HCT116 (cell line): ENCODE measurements around the gene PAPPA2. TPM values are rescaled to one million over a fixed set of nuclear protein-coding genes. Genes with fewer than 3 reads are reported as not detected.

Experiments
- ATAC-seq: fragments of 200-7000 bp; cut with Tn5 transposase; 2 replicates; pipeline ENCODE4 v1.9.1; 2020; ENCODE audit warnings: mild to moderate bottlenecking, moderate library complexity
- BruUV-seq: library from RNA; stranded (reverse); fragments of 400-500 nt; replicated peaks from 2 replicates; lab custom pipeline; 2021; lab: Mats Ljungman, UMichigan
- CTCF ChIA-PET: fragments of 300-600 bp; sonication (Branson Sonifier 250); formaldehyde crosslinking; loops from one replicate; lab custom pipeline; 2021; ENCODE audit warnings: antibody characterized with exemption; lab: Charles Lee
- POLR2A ChIA-PET: fragments of 300-600, 350-600 bp; sonication (Branson Sonifier 250); formaldehyde crosslinking; loops from one replicate; lab custom pipeline; 2021; ENCODE audit warnings: antibody characterized with exemption; lab: Charles Lee
- RAD21 ChIA-PET, 2 experiments: fragments of 300-600 bp; sonication (Branson Sonifier 250); formaldehyde crosslinking; loops; one replicate each; lab custom pipeline; 2023; ENCODE audit warnings: low total read pairs in 2 of 2; ENCODE audit not compliant: uncharacterized antibody in 2 of 2, unreplicated experiment in 2 of 2, low non-redundant PET in 1 of 2; lab: Charles Lee
- DNase-seq: peaks from one replicate; pipeline ENCODE4 v3.0.0-alpha.2; 2010; ENCODE audit warnings: low read depth, low spot score
- H2AFZ ChIP-seq: fragments of 200-600 bp; shearing (Covaris generic), sonication (generic); 2 replicates; pipeline ENCODE4 v1.6.1; 2017; ENCODE audit warnings: low read depth, mixed run types, mixed read lengths, antibody characterized with exemption, low read length; ENCODE audit not compliant: poor library complexity, severe bottlenecking
- H3K27ac ChIP-seq: 2 replicates; pipeline ENCODE4 v1.5.1; 2012; ENCODE audit warnings: low read depth, low read length
- H3K27me3 ChIP-seq: fragments of 200-600 bp; sonication (generic); 2 replicates; pipeline ENCODE4 v1.6.1; 2016; ENCODE audit warnings: mixed run types, low read length, mixed read lengths; ENCODE audit not compliant: insufficient read depth
- H3K36me3 ChIP-seq, 2 experiments: fragments of 200-500 bp in 1 of 2; fragments of 200-600 bp in 1 of 2; sonication (Bioruptor generic) in 1 of 2; sonication (generic) in 1 of 2; 2 replicates each; pipeline versions ENCODE4 v1.5.1 to v1.6.1; 2014 to 2016; ENCODE audit warnings: low read length in 2 of 2, inconsistent platforms in 1 of 2, mixed read lengths in 1 of 2, mixed run types in 1 of 2; ENCODE audit not compliant: insufficient read depth in 2 of 2, control insufficient read depth in 1 of 2
- H3K4me1 ChIP-seq, 2 experiments: fragments of 200-600 bp in 1 of 2; sonication (generic) in 1 of 2; 2 replicates each; pipeline versions ENCODE4 v1.5.1 to v1.6.1; 2012 to 2017; ENCODE audit warnings: low read length in 2 of 2, inconsistent platforms in 1 of 2, mild to moderate bottlenecking in 1 of 2, mixed read lengths in 1 of 2, mixed run types in 1 of 2, moderate library complexity in 1 of 2; ENCODE audit not compliant: insufficient read depth in 2 of 2, control insufficient read depth in 1 of 2
- H3K4me2 ChIP-seq: fragments of 200-600 bp; sonication (generic); 2 replicates; pipeline ENCODE4 v1.6.1; 2017; ENCODE audit warnings: mixed run types, low read length, mixed read lengths
- H3K4me3 ChIP-seq, 2 experiments: fragments of 200-600 bp in 1 of 2; sonication (generic) in 1 of 2; replicated peaks in 1 of 2; 2 replicates each; pipeline ENCODE4 v1.5.1; 2011 to 2016; ENCODE audit warnings: low read length in 2 of 2, control low read depth in 1 of 2, low read depth in 1 of 2, mild to moderate bottlenecking in 1 of 2, mixed read lengths in 1 of 2, mixed run types in 1 of 2
- H3K79me2 ChIP-seq: fragments of 200-600 bp; sonication (generic); 2 replicates; pipeline ENCODE4 v1.6.1; 2017; ENCODE audit warnings: mild to moderate bottlenecking, mixed run types, low read length, moderate library complexity, mixed read lengths; ENCODE audit not compliant: insufficient read depth
- H3K9ac ChIP-seq: fragments of 200-600 bp; sonication (generic); 2 replicates; pipeline ENCODE4 v1.6.1; 2016; ENCODE audit warnings: low read length, mixed read lengths
- H3K9me2 ChIP-seq: fragments of 200-600 bp; sonication (generic), shearing (Covaris generic); 2 replicates; pipeline ENCODE4 v1.6.1; 2017; ENCODE audit warnings: mixed run types, mild to moderate bottlenecking, moderate library complexity; ENCODE audit not compliant: insufficient read depth
- H3K9me3 ChIP-seq, 2 experiments: fragments of 200-500 bp in 1 of 2; fragments of 200-600 bp in 1 of 2; sonication (Bioruptor generic) in 1 of 2; sonication (generic) in 1 of 2; 2 replicates each; pipeline ENCODE4 v1.6.1; 2014 to 2017; ENCODE audit warnings: low read length in 2 of 2, mixed read lengths in 2 of 2, inconsistent platforms in 1 of 2, low read depth in 1 of 2, mild to moderate bottlenecking in 1 of 2, mixed run types in 1 of 2, moderate library complexity in 1 of 2; ENCODE audit not compliant: control insufficient read depth in 1 of 2, insufficient read depth in 1 of 2
- H4K20me1 ChIP-seq: fragments of 200-600 bp; sonication (generic), shearing (Covaris generic); 2 replicates; pipeline ENCODE4 v1.6.1; 2017; ENCODE audit warnings: mixed run types, mild to moderate bottlenecking, moderate library complexity; ENCODE audit not compliant: insufficient read depth
- EGR1 ChIP-seq: IDR thresholded peaks from 2 replicates; pipeline ENCODE4 v1.6.1; 2012; ENCODE audit warnings: low read depth
- ELF1 ChIP-seq: IDR thresholded peaks from 2 replicates; pipeline ENCODE4 v1.6.1; 2012; ENCODE audit warnings: low read depth, borderline replicate concordance
- POLR2AphosphoS5 ChIP-seq: IDR thresholded peaks from 2 replicates; pipeline ENCODE4 v1.6.1; 2011; ENCODE audit warnings: mild to moderate bottlenecking, low read depth, low read length, moderate library complexity
- RAD21 ChIP-seq: IDR thresholded peaks from 2 replicates; pipeline ENCODE4 v1.6.1; 2012; ENCODE audit warnings: low read depth, mild to moderate bottlenecking
- REST ChIP-seq: IDR thresholded peaks from 2 replicates; pipeline ENCODE4 v1.6.1; 2012; ENCODE audit warnings: low read depth
- SP1 ChIP-seq: IDR thresholded peaks from 2 replicates; pipeline ENCODE4 v1.6.1; 2012; ENCODE audit warnings: low read depth
- SRF ChIP-seq: IDR thresholded peaks from 2 replicates; pipeline ENCODE4 v1.6.1; 2012; ENCODE audit warnings: low read depth
- TCF7L2 ChIP-seq: IDR thresholded peaks from 2 replicates; pipeline ENCODE4 v1.7.0; 2011; ENCODE audit warnings: borderline replicate concordance, inconsistent platforms; ENCODE audit not compliant: insufficient read depth, insufficient read length; ENCODE audit errors: extremely low read depth
- ZBTB33 ChIP-seq: IDR thresholded peaks from 2 replicates; pipeline ENCODE4 v1.6.1; 2011; ENCODE audit warnings: mild to moderate bottlenecking, low read length, moderate library complexity; ENCODE audit not compliant: insufficient replicate concordance; ENCODE audit errors: extremely low read depth
- ZFX ChIP-seq: fragments of 450-650 bp; IDR thresholded peaks from 2 replicates; pipeline ENCODE4 v1.6.1; 2017
- intact Hi-C: fragments of 100-400 bp; cut with micrococcal nuclease; formaldehyde crosslinking; loops from 2 replicates; pipeline ENCODE4 v1.10.0; 2022
- total RNA-seq: library from RNA; stranded (reverse); gene quantifications from one replicate; pipeline ENCODE4 v1.2.1, GENCODE V29; 2021; ENCODE audit not compliant: unreplicated experiment
- TF ChIP-seq, protein P1 (sequence below): IDR thresholded peaks from 2 replicates; pipeline ENCODE4 v1.6.1; 2012
- TF ChIP-seq, protein P2 (sequence below): IDR thresholded peaks from 2 replicates; pipeline ENCODE4 v1.6.1; 2012

PAPPA2 gene
- total RNA-seq, 1 experiment from 2014 or later: not detected

- Histone ChIP-seq H3K4me2 (no peak overlapping the region), H3K4me3 (no peak overlapping the region), H2AFZ (no peak overlapping the region), H3K27me3 (no peaks in the 10 kb centered on the region), H3K4me1 (no peaks in the 10 kb centered on the region), H3K27ac (no peak overlapping the region), H4K20me1 (no peaks in the 10 kb centered on the region), H3K9me3 (no peaks in the 10 kb centered on the region), H3K36me3 (no peaks in the 10 kb centered on the region), H3K79me2 (no peaks in the 10 kb centered on the region), H3K9ac (no peak overlapping the region), H3K9me2 (no peaks in the 10 kb centered on the region)
- DNase-seq (no peak), ATAC-seq (no peak)
- no peak for TF ChIP-seq SP1
- TF ChIP-seq, protein P1, sequence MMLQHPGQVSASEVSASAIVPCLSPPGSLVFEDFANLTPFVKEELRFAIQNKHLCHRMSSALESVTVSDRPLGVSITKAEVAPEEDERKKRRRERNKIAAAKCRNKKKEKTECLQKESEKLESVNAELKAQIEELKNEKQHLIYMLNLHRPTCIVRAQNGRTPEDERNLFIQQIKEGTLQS: no peak
- TF ChIP-seq REST: no peak
- TF ChIP-seq ZBTB33: no peak
- TF ChIP-seq EGR1: no peak
- TF ChIP-seq ELF1: no peak
- no peak for TF ChIP-seq SRF
- no peak for TF ChIP-seq POLR2AphosphoS5
- TF ChIP-seq RAD21: no peak
- TF ChIP-seq TCF7L2: no peak
- TF ChIP-seq, protein P2, sequence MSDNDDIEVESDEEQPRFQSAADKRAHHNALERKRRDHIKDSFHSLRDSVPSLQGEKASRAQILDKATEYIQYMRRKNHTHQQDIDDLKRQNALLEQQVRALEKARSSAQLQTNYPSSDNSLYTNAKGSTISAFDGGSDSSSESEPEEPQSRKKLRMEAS: no peak
- TF ChIP-seq ZFX: no peak
- intact Hi-C loops: no loop called here
- ChIA-PET POLR2A (no interaction called here), RAD21 (no interaction called here), CTCF (no interaction called here)
- BruUV-seq: no TSS peak
Observed at GRCh38 chr1:176543360-176544129, 80.6 kb downstream of the PAPPA2 start.
